HepG2 (cell line): ENCODE data around the gene SEMA3G.

ENCODE experiments used
- FOSL1 ChIP-seq: sonication (generic); formaldehyde crosslinking; IDR thresholded peaks from 2 replicates; pipeline ENCODE4 v1.9.0; 2021; ENCODE audit warnings: missing genetic modification reagents, borderline replicate concordance
- FOSL2 ChIP-seq: sonication (generic); formaldehyde crosslinking; IDR thresholded peaks from 2 replicates; pipeline ENCODE4 v1.4.0; 2020; ENCODE audit warnings: missing genetic modification reagents
- KMT2B ChIP-seq: IDR thresholded peaks from 2 replicates; pipeline ENCODE4 v1.6.1; 2016; ENCODE audit warnings: missing genetic modification reagents, missing compliant biosample characterization
- NR2C2 ChIP-seq: sonication (generic); formaldehyde crosslinking; IDR thresholded peaks from 2 replicates; pipeline ENCODE4 v1.4.0; 2020; ENCODE audit warnings: missing genetic modification reagents, mild to moderate bottlenecking, moderate library complexity, borderline replicate concordance
- TAF1 ChIP-seq: sonication (generic); formaldehyde crosslinking; IDR thresholded peaks from 2 replicates; pipeline ENCODE4 v1.4.0; 2020; ENCODE audit warnings: missing genetic modification reagents
- TBP ChIP-seq: sonication (generic); formaldehyde crosslinking; IDR thresholded peaks from 2 replicates; pipeline ENCODE4 v1.5.0; 2020; ENCODE audit warnings: missing genetic modification reagents
- ZKSCAN8 ChIP-seq: IDR thresholded peaks from 2 replicates; pipeline ENCODE4 v1.6.1; 2016; ENCODE audit warnings: borderline replicate concordance, missing genetic modification reagents, missing compliant biosample characterization
- ZNF337 ChIP-seq: sonication (generic); formaldehyde crosslinking; IDR thresholded peaks from 2 replicates; pipeline ENCODE4 v1.5.1; 2020; ENCODE audit warnings: missing genetic modification reagents, low read depth, mild to moderate bottlenecking, borderline replicate concordance
- ZSCAN9 ChIP-seq: IDR thresholded peaks from 2 replicates; pipeline ENCODE4 v1.6.1; 2016; ENCODE audit warnings: borderline replicate concordance
- TF ChIP-seq, protein P1 (sequence below): sonication (generic); formaldehyde crosslinking; IDR thresholded peaks from 2 replicates; pipeline ENCODE4 v1.5.0; 2020; ENCODE audit warnings: mild to moderate bottlenecking, missing genetic modification reagents, moderate library complexity
- TF ChIP-seq, protein P2 (sequence below): sonication (generic); formaldehyde crosslinking; IDR thresholded peaks from 2 replicates; pipeline ENCODE4 v1.4.0; 2020; ENCODE audit warnings: missing genetic modification reagents
- TF ChIP-seq, protein P3 (sequence below): sonication (generic); formaldehyde crosslinking; IDR thresholded peaks from 2 replicates; pipeline ENCODE4 v1.4.0; 2020; ENCODE audit warnings: missing genetic modification reagents, borderline replicate concordance

DNA sequence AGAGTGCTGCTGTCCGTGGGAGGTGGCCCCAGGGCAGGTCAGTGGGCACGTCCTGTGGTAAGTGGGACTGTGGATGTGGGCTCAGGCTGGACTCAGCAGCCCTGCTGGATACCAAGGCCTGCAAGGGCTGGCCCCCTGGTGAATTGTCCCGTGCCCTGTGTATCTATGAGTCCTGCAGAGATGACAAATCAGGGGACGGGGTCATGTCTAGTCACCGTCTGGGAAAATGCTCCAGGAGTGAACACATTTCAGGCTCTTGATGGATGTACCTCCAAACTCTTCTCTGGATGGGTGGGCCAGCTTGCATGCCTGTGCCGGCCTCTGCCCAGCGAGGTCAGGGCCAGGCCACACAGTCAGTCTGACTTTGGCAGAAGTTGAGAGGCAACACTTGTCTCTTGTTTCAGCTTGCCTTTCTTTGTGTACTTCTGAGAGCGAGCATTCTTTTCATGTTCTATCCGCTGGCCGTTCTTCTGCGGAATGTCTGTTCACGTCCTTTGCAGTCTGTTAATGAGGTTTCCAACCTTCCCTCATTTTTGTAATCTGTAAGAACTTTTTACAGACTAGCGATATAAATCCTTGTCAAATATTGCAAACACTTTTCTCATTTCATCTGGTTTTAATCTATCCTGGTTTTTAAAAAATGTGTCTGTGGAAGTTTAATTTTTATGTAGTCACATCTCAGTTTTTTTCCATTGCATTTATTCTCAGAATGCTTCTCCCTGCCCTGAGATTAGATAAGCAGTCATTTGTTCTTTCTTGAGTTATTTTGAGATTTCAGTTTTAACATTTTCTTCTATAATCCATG is 38.9 kb upstream of the SEMA3G start:
- TF ChIP-seq, protein P1, sequence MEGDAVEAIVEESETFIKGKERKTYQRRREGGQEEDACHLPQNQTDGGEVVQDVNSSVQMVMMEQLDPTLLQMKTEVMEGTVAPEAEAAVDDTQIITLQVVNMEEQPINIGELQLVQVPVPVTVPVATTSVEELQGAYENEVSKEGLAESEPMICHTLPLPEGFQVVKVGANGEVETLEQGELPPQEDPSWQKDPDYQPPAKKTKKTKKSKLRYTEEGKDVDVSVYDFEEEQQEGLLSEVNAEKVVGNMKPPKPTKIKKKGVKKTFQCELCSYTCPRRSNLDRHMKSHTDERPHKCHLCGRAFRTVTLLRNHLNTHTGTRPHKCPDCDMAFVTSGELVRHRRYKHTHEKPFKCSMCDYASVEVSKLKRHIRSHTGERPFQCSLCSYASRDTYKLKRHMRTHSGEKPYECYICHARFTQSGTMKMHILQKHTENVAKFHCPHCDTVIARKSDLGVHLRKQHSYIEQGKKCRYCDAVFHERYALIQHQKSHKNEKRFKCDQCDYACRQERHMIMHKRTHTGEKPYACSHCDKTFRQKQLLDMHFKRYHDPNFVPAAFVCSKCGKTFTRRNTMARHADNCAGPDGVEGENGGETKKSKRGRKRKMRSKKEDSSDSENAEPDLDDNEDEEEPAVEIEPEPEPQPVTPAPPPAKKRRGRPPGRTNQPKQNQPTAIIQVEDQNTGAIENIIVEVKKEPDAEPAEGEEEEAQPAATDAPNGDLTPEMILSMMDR, result no peak
- TF ChIP-seq ZNF337 (no peak), FOSL1 (CRISPR knock-in tag) (no peak), TAF1 (no peak), KMT2B (no peak), FOSL2 (no peak), TBP (CRISPR knock-in tag) (no peak), ZSCAN9 (CRISPR knock-in tag) (no peak), NR2C2 (CRISPR knock-in tag) (no peak), ZKSCAN8 (CRISPR knock-in tag) (no peak)
- TF ChIP-seq, protein P2, sequence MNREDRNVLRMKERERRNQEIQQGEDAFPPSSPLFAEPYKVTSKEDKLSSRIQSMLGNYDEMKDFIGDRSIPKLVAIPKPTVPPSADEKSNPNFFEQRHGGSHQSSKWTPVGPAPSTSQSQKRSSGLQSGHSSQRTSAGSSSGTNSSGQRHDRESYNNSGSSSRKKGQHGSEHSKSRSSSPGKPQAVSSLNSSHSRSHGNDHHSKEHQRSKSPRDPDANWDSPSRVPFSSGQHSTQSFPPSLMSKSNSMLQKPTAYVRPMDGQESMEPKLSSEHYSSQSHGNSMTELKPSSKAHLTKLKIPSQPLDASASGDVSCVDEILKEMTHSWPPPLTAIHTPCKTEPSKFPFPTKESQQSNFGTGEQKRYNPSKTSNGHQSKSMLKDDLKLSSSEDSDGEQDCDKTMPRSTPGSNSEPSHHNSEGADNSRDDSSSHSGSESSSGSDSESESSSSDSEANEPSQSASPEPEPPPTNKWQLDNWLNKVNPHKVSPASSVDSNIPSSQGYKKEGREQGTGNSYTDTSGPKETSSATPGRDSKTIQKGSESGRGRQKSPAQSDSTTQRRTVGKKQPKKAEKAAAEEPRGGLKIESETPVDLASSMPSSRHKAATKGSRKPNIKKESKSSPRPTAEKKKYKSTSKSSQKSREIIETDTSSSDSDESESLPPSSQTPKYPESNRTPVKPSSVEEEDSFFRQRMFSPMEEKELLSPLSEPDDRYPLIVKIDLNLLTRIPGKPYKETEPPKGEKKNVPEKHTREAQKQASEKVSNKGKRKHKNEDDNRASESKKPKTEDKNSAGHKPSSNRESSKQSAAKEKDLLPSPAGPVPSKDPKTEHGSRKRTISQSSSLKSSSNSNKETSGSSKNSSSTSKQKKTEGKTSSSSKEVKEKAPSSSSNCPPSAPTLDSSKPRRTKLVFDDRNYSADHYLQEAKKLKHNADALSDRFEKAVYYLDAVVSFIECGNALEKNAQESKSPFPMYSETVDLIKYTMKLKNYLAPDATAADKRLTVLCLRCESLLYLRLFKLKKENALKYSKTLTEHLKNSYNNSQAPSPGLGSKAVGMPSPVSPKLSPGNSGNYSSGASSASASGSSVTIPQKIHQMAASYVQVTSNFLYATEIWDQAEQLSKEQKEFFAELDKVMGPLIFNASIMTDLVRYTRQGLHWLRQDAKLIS (CRISPR knock-in tag), result no peak
- TF ChIP-seq, protein P3, sequence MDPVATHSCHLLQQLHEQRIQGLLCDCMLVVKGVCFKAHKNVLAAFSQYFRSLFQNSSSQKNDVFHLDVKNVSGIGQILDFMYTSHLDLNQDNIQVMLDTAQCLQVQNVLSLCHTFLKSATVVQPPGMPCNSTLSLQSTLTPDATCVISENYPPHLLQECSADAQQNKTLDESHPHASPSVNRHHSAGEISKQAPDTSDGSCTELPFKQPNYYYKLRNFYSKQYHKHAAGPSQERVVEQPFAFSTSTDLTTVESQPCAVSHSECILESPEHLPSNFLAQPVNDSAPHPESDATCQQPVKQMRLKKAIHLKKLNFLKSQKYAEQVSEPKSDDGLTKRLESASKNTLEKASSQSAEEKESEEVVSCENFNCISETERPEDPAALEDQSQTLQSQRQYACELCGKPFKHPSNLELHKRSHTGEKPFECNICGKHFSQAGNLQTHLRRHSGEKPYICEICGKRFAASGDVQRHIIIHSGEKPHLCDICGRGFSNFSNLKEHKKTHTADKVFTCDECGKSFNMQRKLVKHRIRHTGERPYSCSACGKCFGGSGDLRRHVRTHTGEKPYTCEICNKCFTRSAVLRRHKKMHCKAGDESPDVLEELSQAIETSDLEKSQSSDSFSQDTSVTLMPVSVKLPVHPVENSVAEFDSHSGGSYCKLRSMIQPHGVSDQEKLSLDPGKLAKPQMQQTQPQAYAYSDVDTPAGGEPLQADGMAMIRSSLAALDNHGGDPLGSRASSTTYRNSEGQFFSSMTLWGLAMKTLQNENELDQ (CRISPR knock-in tag), result no peak
